GM20000 (cell line): ENCODE data around the gene CLIC5.

Experiments used
- DNase-seq: peaks from one replicate; pipeline ENCODE4 v3.0.0; 2012; ENCODE audit warnings: low spot score
- TF ChIP-seq, protein P1 (sequence below): IDR thresholded peaks from 2 replicates; pipeline ENCODE4 v1.5.1; 2012; ENCODE audit warnings: mild to moderate bottlenecking, control low read depth; ENCODE audit errors: extremely low read depth, missing control alignments

CLIC5 gene

DNA sequence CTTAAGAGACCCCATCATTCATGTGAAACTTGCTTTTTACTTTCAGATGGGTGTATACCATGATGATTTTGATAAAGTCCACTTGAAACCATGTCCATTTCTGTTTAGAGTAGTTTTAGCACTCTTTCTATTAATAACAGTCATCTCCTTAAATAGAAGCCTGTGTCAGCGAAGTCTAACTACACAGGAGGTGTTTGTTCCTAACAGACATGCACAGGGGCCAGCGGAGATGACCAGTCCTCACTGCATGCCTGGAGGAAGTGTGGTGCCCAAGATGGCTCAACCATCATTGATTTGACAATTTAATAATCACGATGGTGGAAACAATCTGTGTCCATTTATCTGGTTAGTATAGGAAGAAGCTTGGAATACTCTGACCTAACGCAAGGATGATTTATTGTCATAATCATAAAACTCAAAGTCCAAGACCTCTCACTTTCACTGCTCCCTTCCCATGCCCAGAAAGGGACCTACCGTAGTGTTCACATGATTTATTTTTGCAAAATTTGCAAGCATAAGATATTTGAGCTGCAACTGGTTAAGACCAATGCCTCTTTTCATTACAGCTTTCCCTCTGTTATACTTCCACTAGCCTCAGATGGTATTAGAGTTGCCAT lies 31.0 kb upstream of the CLIC5 start:
- TF ChIP-seq, protein P1, sequence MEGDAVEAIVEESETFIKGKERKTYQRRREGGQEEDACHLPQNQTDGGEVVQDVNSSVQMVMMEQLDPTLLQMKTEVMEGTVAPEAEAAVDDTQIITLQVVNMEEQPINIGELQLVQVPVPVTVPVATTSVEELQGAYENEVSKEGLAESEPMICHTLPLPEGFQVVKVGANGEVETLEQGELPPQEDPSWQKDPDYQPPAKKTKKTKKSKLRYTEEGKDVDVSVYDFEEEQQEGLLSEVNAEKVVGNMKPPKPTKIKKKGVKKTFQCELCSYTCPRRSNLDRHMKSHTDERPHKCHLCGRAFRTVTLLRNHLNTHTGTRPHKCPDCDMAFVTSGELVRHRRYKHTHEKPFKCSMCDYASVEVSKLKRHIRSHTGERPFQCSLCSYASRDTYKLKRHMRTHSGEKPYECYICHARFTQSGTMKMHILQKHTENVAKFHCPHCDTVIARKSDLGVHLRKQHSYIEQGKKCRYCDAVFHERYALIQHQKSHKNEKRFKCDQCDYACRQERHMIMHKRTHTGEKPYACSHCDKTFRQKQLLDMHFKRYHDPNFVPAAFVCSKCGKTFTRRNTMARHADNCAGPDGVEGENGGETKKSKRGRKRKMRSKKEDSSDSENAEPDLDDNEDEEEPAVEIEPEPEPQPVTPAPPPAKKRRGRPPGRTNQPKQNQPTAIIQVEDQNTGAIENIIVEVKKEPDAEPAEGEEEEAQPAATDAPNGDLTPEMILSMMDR = no peak
- DNase-seq = no peak

DNA sequence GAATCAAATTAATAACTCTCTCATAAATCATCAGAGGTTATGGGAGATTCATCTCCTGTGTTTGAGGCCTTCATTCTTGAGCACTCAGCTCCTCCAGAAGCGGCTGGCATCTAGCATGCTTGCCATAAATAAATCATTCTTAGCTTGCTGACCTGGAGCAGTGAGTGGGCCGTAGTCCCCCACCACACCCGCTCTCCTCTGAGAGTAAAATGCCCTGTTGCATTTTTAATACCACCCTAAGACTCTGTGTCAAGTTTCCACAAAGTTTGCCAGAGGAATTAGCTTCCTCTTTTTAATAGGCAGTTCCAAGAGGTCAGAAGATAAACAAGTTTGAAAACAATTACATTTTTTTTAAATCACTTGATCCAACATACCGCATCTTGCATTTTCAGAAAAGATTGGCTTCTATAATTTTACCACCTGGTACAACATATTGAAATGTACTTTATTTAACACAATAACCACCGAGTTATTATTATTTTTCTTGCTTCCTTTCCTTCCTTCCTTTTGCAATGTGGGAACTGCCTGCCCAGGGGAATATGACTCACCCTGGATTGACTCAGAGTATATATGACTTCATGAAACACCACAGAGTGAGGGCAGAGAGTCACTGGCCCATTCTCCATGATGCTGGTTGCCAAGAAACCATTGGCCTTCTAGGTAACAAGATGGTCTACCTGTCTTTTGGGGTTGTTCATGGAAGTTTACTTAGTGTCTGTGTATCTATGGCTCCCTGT lies 29.4 kb upstream of the CLIC5 start:
- DNase-seq = no peak
- TF ChIP-seq, protein P1 = no peak

DNA sequence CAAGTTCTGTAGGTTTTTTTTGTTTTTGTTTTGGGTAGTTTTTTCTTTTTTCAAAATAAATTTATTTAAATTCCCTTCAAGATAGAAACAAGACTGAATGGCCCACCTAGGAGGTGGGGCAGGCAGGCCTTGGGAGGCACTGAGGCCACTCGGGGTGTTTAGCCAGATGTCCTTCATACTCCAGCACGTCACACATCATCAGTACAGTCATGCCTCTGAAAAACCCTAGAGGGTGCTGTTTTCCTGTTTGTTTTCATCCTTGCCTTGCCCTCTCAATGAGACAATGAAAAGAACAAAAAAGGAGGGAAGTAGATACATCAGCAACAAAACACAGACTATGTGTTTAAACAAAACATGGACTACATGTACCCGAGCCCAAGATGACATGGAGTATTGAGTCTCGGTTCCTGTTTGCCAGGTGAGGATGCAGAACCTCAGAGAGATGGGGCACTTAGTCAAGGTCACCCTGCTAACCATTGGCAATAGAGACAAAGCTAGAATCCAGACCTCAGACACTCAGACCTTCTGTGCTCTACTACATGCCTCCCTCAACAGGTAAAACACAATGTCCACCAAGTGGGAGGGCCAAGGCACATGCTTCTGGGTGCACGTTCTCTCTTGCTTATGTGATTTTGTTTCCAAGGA lies 26.8 kb upstream of the CLIC5 start:
- TF ChIP-seq, protein P1 = peak; percentile 12
- DNase-seq = peak; percentile 47

DNA sequence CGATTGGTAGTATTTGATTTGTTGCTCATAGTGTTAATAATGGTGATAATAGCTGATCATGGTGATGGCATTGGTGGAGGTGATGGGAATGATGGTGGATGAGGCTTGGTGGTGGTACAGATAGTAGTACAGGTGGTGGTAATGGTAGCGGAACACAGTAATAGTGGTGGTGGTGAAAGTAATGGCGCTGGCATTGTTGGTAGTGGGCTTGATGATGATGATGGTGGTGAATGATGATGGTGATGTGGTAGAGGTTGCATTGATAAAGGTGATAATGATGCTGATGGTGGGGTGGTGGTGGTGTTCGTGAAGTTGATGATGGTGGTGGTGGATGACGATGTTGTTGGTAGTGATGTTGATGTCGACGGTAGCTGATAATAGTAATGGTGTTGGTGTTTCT lies 24.6 kb upstream of the CLIC5 start:
- TF ChIP-seq, protein P1 = no peak
- no peak for DNase-seq

DNA sequence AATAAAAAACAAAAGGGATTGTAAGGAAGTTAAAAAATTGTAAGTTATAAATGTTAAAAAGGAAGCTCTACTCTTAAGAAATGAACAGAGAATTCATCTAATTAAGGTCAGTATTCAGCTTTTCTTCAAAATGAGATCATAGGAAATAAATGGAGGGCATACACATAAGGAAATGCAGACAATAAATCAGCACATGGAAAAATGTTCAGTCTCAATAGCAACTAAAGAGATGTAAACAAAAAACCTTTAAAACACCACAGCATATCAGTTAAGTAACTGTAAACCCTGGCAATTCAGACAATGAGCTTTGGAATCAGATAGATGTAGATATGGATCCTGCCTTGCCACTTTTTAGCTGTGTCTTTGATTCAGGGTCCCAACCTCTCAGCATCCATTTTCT lies 24.0 kb upstream of the CLIC5 start:
- TF ChIP-seq, protein P1 = no peak
- no peak for DNase-seq

DNA sequence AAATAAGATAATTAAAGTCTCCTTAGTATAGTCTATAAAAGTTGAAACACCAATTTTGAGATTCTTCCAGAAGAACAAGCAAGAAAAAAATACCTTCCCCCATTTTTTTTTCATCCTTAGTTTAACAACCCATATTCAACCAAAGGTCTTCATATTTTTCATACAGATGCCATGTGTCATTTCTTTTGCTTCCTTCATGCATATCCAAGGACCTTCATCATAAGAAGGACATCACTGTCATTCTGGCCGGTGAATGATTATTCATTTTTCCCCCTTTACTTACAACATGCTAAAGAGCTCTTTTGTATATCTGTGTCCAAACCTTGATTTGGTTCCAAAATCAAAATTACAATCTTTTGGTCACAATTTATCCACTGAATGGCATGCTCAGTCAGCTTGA lies 21.3 kb upstream of the CLIC5 start:
- no peak for DNase-seq
- TF ChIP-seq, protein P1 = no peak

DNA sequence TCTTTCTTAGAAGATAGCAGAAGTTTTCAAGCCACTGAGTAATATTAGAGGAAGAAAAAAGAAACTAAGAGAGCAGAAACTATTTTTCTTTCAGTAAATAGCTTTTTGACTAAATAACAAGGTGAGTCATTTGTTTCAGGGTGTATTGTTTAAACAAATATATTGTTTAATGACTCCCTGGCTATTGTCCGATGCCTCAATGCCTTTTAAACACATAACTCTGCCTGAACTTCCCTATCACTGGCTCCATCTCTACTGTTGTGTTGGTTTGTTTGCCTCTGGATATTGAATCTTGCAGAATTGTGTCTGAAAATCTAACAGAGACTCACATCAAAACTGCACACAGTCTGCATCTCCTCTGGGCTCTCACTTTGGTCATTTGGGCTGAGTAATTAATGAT lies 19.6 kb upstream of the CLIC5 start:
- TF ChIP-seq, protein P1 = no peak
- DNase-seq = no peak
